ENCODE data around the gene FUZ. TPM values are rescaled to one million over a fixed set of nuclear protein-coding genes. Genes with fewer than 3 reads are reported as not detected.

The FUZ gene
- total RNA-seq, 3 donors from 2014 or later: 6.6 to 21.0 (median 11.9) TPM

GRCh38 chr19:49843265-49843664 is 30.2 kb upstream of the FUZ start:
- H3K4me1 ChIP-seq (ENCODE audit: low read depth): no peaks in the 10 kb centered on the region
- H3K36me3 ChIP-seq (ENCODE audit: low read depth): no peaks in the 10 kb centered on the region
- no peaks in the 10 kb centered on the region for H3K9me3 ChIP-seq
- no peak for DNase-seq
- H3K4me3 ChIP-seq: no peak overlapping the region
- intact Hi-C loops (cut with DNase I, micrococcal nuclease): no loop called here
- peak; percentile 49 for ATAC-seq
- no peak for TF ChIP-seq CTCF (IDR thresholded peaks at IDR 0.05)

GRCh38 chr19:49840736-49841249 is 27.7 kb upstream of the FUZ start:
- Histone ChIP-seq H3K36me3 (ENCODE audit: low read depth) (no peaks in the 10 kb centered on the region), H3K4me3 (no peak overlapping the region), H3K9me3 (no peaks in the 10 kb centered on the region), H3K4me1 (ENCODE audit: low read depth) (no peaks in the 10 kb centered on the region)
- intact Hi-C loops (cut with DNase I, micrococcal nuclease): no loop called here
- DNase-seq (no peak), ATAC-seq (no peak)
- TF ChIP-seq CTCF (IDR thresholded peaks at IDR 0.05): no peak

GRCh38 chr19:49840321-49840720 is 27.2 kb upstream of the FUZ start:
- no peak for TF ChIP-seq CTCF (IDR thresholded peaks at IDR 0.05)
- Histone ChIP-seq H3K9me3 (no peaks in the 10 kb centered on the region), H3K4me3 (no peak overlapping the region), H3K36me3 (ENCODE audit: low read depth) (peaks cover 2% of the 10 kb centered on the region), H3K4me1 (ENCODE audit: low read depth) (no peaks in the 10 kb centered on the region)
- ATAC-seq (no peak), DNase-seq (no peak)
- intact Hi-C loops (cut with DNase I, micrococcal nuclease): no loop called here

GRCh38 chr19:49839713-49840112 is 26.6 kb upstream of the FUZ start:
- intact Hi-C loops (cut with DNase I, micrococcal nuclease): no loop called here
- no peak overlapping the region for H3K4me3 ChIP-seq
- TF ChIP-seq CTCF (IDR thresholded peaks at IDR 0.05): no peak
- H3K4me1 ChIP-seq (ENCODE audit: low read depth): no peaks in the 10 kb centered on the region
- H3K9me3 ChIP-seq: no peaks in the 10 kb centered on the region
- DNase-seq (no peak), ATAC-seq (no peak)
- H3K36me3 ChIP-seq (ENCODE audit: low read depth): peaks cover 6% of the 10 kb centered on the region

GRCh38 chr19:49838885-49839588 is 25.9 kb upstream of the FUZ start:
- no peak for DNase-seq
- intact Hi-C loops (cut with DNase I, micrococcal nuclease): no loop called here
- no peaks in the 10 kb centered on the region for H3K9me3 ChIP-seq
- no peak for TF ChIP-seq CTCF (IDR thresholded peaks at IDR 0.05)
- H3K36me3 ChIP-seq (ENCODE audit: low read depth): peaks cover 6% of the 10 kb centered on the region
- no peak for ATAC-seq
- no peak overlapping the region for H3K4me3 ChIP-seq
- H3K4me1 ChIP-seq (ENCODE audit: low read depth): no peaks in the 10 kb centered on the region
